ENCODE data around the gene SPOCK1.
A peak's percentile ranks its signal among the peaks of the same experiment; 100 is the strongest.

The SPOCK1 gene

GRCh38 chr5:137142346-137142745 is 356.8 kb downstream of the SPOCK1 start:
- DNase-seq: peak; percentile 44

DNA sequence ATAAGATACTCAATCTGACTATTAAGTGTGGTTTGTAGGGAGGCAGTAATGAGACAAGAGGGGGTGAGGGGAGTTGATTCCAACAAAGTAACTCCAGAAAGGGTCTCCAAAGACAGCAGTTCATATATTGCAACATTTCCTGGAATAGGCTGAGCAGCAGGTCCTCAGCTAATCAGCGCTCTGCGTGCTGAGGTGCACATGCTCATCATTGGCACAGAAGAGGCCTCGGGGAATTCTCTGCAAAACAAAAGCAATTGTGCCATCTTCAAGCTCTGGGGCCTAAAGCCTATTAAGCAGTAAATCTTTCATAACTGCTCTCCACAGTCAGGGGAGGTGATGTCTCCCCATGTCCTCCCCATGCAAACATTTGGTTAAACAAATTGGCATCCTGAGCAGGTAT is 357.3 kb downstream of the SPOCK1 start:
- peak; percentile 85 for DNase-seq

DNA sequence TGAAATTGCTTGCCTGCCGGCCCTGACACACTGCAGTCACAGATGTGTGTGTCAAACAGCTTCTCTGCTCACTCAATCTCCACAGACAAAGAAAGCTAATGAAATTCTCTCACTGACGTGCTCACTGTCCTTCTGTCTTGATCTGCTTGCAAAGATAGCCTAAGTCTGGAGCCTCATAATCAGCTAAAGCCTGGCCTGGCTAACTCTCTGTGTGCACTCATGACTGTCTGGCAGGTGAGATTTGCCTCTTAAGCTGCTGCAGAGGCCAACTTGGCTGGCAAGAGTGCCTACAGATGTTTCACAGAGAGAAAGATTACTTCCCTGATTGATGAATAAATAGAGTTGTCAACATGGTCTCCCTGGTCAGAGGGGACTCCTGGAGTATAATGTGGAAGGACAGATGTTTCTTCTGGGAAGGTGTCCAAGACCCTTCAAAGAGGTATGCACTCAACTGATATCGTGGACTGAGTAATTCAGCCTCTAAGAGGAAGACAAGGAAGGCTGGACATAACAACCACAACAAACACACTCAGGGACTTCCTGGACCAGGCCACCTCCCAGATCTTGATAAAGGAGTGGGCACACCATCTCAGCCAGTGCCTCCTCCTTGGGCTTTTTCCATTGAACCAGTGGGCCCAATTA is 362.0 kb downstream of the SPOCK1 start:
- no peak for DNase-seq

DNA sequence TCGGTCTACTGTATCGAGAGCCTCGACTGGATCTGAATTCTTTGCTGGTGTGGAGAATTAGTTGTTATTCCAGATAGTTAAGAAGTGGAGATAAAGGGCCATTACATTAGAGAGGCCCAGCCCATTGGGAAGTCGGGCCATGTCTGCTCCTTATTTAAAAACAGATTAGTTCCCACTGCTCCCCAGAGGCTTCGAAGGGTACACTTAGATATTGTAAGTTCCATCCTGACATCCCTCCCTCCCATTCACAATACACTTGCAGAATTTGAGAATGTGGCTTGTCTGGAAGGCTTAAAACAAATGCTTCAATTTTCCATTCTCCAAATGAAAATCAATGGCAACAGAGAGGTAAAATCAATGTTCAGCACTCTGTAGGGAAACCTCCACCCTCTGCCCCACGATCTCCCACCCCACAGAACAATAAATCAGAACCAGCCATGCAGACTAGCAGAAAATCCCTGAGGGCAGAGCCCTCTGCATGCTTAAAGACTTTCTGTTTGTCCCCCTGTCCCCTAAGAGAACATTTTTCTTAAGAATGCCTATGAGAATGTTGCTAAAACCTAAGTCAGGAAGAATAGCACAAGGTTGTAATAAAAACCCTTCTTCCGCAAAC is 364.1 kb downstream of the SPOCK1 start:
- no peak for DNase-seq

DNA sequence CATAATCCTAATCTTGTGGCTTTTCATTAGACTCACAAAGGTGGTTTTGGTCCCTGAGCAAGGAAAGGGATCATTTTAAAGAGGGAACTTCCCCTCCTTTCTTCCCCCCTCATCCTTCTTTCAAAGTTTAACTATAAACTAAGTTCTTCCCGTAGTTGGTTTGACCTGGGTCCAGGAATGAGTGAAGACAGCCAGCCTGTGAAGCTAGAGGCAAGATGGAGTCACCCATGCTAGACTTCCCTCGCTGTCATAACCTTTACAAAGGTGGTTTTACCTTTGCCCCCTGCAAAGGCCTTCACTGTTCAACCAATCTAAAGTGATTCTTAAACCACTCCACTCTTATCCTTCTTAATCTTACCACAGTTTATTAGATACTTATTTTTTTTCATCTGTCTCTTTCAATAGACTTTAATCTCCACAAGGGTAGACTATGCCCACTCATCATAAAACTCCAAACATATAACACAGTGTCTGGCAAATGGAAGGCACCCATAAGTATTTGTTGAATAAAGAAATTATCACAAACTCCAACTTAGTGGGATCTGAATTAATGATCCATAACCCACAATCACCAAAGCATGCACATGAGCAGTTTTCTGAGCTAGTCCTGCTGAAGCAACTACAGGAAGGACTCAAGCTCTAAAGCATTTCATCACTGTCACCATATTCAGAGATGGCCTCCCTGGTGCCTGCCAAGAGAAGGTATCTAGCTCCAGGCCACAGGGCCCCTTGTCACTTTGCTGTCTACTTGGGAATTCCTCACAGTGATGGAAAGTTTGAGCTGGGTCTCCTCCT is 369.0 kb downstream of the SPOCK1 start:
- DNase-seq: no peak

GRCh38 chr5:137128012-137128411 is 371.1 kb downstream of the SPOCK1 start:
- no peak for DNase-seq

GRCh38 chr5:137126829-137127228 is 372.3 kb downstream of the SPOCK1 start:
- DNase-seq: no peak

DNA sequence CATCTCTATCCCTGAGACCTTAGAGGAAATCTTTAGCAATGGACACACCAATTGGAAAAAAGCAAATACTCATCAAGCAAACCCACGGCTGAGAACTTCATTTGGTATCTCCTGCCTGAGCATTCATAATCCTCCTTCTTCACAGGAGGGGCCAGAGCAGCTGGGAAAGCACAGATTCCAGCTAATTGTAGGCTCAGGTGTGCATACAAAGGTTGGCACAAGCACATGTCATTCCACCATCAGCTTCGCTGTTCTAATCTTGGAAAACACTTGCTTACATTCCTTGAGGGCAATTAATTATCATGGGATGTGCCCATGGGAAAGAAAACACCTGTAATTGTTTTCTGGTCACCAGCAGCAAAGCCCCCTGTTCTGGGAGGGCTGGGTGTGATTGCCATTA is 376.6 kb downstream of the SPOCK1 start:
- no peak for DNase-seq

- no peak for DNase-seq
Measured at GRCh38 chr5:137122075-137122474, 377.1 kb downstream of the SPOCK1 start.

GRCh38 chr5:137119321-137119720 is 379.8 kb downstream of the SPOCK1 start:
- DNase-seq: no peak

- no peak for DNase-seq
Measured at GRCh38 chr5:137118629-137119028, 380.5 kb downstream of the SPOCK1 start.

- DNase-seq: no peak
Measured at GRCh38 chr5:137115152-137115551, 384.0 kb downstream of the SPOCK1 start.

GRCh38 chr5:137114529-137114928 is 384.6 kb downstream of the SPOCK1 start:
- no peak for DNase-seq

GRCh38 chr5:137113939-137114338 is 385.2 kb downstream of the SPOCK1 start:
- DNase-seq: no peak

GRCh38 chr5:137113161-137113560 is 386.0 kb downstream of the SPOCK1 start:
- no peak for DNase-seq

GRCh38 chr5:137105351-137106035 is 393.6 kb downstream of the SPOCK1 start:
- DNase-seq: no peak

GRCh38 chr5:137101544-137101943 is 397.6 kb downstream of the SPOCK1 start:
- DNase-seq: no peak

- DNase-seq: no peak
Measured at GRCh38 chr5:137099651-137100050, 399.5 kb downstream of the SPOCK1 start.

GRCh38 chr5:137098663-137099062 is 400.5 kb downstream of the SPOCK1 start:
- DNase-seq: no peak

DNA sequence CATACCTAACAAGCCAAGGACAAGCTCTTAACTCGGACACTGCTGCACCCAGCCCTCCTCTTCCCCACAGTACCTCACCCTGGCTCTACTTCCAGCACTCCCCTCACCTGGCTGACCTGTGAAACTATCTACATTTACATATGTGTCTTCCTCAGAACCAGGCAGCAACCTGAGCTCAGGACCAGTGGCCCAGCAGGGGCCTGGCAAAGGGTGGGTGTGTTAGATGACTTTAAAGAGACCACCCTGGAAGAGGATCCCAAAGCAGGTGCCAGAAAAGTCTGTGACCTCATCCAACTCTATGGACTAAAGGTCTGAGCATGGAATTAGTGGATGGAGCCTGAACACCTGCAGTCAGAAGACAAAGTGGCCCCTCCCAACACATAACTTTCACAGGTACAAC is 400.9 kb downstream of the SPOCK1 start:
- DNase-seq: no peak

- DNase-seq: no peak
Measured at GRCh38 chr5:137097203-137097602, 401.9 kb downstream of the SPOCK1 start.

DNA sequence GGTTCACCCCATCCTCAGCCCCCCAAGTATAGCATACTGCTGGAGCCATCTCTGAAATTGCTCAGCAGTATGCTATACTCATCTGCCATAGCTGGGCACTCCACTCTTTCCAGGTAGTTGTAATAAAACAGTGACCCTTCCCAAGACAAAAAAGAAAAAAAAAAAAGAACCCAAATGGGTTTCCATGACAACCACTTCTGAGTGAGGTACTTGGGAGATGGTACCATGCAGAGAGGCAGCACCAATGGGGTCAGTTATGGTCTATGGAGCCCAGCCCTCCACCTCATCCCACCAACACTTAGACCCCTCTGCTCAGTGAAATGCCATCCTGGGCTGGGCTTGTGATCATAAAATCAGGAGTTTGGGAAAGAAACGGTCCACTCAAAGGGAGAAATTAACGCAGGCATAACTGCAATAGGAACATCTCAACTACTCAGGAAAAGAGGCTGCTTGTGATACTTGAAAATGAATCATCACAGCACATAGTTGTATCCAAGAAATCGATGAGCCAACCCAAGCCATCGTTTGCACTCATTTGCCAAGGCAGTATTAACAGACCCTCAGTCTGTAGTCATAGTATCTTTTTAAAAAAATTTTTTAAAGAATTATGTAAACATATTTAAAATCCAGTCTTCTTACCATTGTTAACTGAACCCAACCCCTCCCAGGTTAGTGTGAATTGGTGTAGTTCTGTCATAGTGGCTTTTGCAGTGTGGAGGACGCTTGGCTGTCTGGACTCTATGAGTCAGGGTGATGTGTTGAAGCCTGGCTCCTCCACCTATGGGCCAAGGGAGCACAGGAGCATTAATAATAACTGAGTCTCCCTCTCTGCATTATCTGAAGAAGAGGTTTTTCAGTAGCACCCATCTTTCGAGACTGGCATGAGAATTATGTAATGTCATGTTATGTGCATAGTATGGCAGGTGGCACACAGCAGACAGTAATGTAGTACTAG is 402.7 kb downstream of the SPOCK1 start:
- DNase-seq: no peak
